ENCODE measurements around the gene CDH11.

CDH11 gene

DNA sequence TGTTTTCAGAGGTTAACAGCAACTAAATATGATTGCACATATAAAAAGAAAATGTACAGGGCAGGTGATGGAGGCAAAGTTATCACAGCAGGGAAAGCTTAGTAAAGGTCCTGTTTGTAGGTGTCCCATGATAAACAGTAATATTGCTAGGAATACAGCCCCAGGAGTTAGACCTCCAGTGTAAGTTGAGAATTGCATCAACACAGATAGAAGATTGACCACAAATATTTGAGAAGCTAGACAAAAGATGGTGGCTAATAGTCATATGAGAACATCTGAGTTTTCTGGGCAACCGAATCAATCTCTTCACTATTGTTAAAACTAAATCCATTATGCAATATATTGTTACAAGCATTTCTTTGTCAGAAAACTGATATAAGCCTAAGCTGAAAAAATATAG lies 152.6 kb downstream of the CDH11 start:
- no peak for DNase-seq (ENCODE audit: low spot score)
- TF ChIP-seq, protein P1, sequence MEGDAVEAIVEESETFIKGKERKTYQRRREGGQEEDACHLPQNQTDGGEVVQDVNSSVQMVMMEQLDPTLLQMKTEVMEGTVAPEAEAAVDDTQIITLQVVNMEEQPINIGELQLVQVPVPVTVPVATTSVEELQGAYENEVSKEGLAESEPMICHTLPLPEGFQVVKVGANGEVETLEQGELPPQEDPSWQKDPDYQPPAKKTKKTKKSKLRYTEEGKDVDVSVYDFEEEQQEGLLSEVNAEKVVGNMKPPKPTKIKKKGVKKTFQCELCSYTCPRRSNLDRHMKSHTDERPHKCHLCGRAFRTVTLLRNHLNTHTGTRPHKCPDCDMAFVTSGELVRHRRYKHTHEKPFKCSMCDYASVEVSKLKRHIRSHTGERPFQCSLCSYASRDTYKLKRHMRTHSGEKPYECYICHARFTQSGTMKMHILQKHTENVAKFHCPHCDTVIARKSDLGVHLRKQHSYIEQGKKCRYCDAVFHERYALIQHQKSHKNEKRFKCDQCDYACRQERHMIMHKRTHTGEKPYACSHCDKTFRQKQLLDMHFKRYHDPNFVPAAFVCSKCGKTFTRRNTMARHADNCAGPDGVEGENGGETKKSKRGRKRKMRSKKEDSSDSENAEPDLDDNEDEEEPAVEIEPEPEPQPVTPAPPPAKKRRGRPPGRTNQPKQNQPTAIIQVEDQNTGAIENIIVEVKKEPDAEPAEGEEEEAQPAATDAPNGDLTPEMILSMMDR (IDR thresholded peaks at IDR 0.05; ENCODE audit: extremely low read depth, insufficient read depth, missing control alignments): no peak
- in situ Hi-C loops (cut with MboI; ENCODE audit: low pct_unique_long_range_greater_than_20kb, low sequenced_read_pairs, unreplicated experiment): no loop called here

DNA sequence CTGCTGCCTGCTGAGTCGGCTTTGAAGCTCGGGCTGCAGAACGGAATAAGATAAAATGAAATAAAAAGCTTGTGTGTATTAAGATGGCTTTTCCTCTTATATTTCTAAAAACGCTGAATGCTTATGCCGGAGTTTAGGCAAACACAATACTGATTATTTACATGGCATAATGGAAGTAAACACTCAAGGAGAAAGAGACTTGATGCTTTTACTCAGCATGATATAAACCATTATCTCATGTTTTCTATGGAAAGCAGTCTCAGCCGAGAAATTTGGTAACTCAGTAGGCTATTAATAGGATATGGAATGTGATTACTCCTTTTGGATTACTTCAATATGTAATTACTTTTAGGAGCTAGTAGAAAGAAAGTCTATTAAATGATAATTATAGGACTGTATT lies 153.3 kb downstream of the CDH11 start:
- TF ChIP-seq, protein P1 (IDR thresholded peaks at IDR 0.05; ENCODE audit: extremely low read depth, insufficient read depth, missing control alignments): no peak

DNA sequence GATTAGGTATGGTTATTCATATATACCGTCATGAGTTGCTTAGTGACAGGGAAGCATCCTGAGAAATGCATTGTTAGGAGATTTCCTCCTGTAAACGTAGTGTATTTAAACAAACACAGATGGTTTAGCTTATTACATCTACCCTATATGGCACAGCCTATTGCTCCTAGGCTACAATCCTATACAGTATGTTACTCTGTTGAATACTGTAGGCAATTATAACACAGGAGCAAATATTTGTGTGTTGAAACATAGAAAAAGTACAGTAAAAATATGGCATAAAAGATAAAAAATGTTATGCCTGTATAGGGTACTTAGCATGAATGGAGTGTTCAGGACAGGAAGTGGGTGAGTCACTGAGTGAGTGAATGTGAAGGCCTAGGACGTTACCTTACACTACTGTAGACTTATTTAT lies 157.7 kb downstream of the CDH11 start:
- TF ChIP-seq, protein P1 (IDR thresholded peaks at IDR 0.05; ENCODE audit: extremely low read depth, insufficient read depth, missing control alignments): no peak
- in situ Hi-C loops (cut with MboI; ENCODE audit: low pct_unique_long_range_greater_than_20kb, low sequenced_read_pairs, unreplicated experiment): no loop called here
- no peak for DNase-seq (ENCODE audit: low spot score)

More for the DNA sequence above, 153.3 kb downstream of the CDH11 start:
- in situ Hi-C loops (cut with MboI; ENCODE audit: low pct_unique_long_range_greater_than_20kb, low sequenced_read_pairs, unreplicated experiment): no loop called here
- DNase-seq (ENCODE audit: low spot score): no peak

DNA sequence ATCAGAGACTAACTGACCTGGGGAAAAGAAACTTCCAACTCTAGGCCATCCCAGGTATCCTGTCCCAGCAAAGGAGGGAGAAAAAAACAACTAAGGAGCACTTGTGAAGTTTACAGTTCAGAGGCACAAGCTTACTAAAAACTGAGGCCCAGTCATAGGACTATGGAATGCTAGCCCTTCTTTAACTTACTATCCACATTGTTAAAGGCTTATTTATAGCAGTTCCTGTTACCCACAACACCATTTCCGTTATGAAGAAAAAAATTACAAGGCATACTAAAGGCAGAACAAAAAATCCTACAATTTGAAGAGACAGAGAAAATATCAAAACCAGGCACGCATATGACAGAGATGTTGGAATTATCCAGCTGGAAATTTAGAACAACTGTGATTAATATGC lies 159.1 kb downstream of the CDH11 start:
- TF ChIP-seq, protein P1 (IDR thresholded peaks at IDR 0.05; ENCODE audit: extremely low read depth, insufficient read depth, missing control alignments): no peak
- in situ Hi-C loops (cut with MboI; ENCODE audit: low pct_unique_long_range_greater_than_20kb, low sequenced_read_pairs, unreplicated experiment): no loop called here
- no peak for DNase-seq (ENCODE audit: low spot score)

DNA sequence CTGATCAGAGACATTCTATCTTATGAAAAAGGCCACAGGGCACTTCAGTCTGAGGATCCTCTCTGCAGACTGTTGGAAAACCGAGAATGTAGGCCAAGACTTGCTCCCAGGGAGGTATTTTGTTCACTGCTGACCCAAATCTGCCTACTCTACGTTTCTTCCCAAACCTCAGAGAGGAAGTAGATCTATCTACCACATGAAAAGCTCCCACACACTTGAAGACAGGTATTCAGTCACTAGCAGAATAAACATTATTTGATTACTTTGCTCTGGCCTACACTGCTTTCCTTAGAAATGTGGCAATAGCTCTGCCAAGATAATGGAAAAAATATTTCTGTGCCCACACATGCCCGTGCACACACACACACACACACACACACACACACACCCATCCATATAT lies 164.6 kb downstream of the CDH11 start:
- in situ Hi-C loops (cut with MboI; ENCODE audit: low pct_unique_long_range_greater_than_20kb, low sequenced_read_pairs, unreplicated experiment): no loop called here
- TF ChIP-seq, protein P1 (IDR thresholded peaks at IDR 0.05; ENCODE audit: extremely low read depth, insufficient read depth, missing control alignments): no peak

DNA sequence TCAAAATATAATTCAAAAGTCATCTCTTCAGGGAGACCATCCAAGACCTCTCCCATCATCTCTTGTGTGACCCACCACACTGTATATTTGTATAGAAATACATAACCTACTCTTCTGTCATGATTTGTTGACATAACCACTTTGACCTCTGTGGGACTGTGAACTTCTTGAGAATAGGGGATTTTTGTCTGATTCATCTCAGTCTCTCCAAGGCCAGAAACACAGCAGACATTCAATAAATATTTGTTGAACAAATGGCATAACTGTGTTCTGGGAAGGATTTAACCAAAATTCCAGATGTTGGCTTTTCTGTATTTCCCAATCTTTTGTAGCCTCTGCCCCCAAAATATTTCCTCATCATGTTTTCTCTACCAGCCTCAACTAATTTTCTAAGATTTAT lies 169.7 kb downstream of the CDH11 start:
- TF ChIP-seq, protein P1 (IDR thresholded peaks at IDR 0.05; ENCODE audit: extremely low read depth, insufficient read depth, missing control alignments): no peak
- no peak for DNase-seq (ENCODE audit: low spot score)

More for the DNA sequence above, 164.6 kb downstream of the CDH11 start:
- no peak for DNase-seq (ENCODE audit: low spot score)

DNA sequence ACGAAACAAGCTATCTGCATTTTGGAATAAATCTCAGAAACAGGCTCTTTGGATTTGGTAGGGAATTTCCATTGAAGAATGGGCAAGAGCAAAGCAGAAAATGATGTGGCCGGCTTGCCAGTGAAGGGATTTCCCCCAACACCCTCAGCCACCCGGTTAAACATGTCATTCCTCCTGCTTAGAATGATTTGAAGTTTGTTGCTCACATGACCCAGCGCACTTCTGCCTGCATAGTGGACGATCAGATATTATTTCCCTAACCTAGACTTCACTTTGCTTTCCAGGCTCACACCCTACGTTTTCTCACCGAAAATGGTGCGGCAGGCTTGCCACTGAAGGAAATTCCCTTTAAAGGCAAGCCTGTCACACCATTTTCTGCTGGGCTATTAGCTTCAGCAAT lies 170.7 kb downstream of the CDH11 start:
- TF ChIP-seq, protein P1 (IDR thresholded peaks at IDR 0.05; ENCODE audit: extremely low read depth, insufficient read depth, missing control alignments): no peak
- no peak for DNase-seq (ENCODE audit: low spot score)
- in situ Hi-C loops (cut with MboI; ENCODE audit: low pct_unique_long_range_greater_than_20kb, low sequenced_read_pairs, unreplicated experiment): no loop called here

More for the DNA sequence above, 169.7 kb downstream of the CDH11 start:
- in situ Hi-C loops (cut with MboI; ENCODE audit: low pct_unique_long_range_greater_than_20kb, low sequenced_read_pairs, unreplicated experiment): no loop called here

Data from GM13977 (cell line).